Muscle layer of colon (tissue), 2 donors: Measurements from ENCODE around the gene P4HTM.

ENCODE experiments used
- H3K27ac ChIP-seq: one replicate; pipeline ENCODE4 v1.7.0; 2013; ENCODE audit warnings: low read depth, mild to moderate bottlenecking, low read length, moderate library complexity
- H3K27me3 ChIP-seq, 2 donors: one replicate each; pipeline ENCODE4 v1.7.0; 2013; ENCODE audit warnings: low read length in 2 of 2, mild to moderate bottlenecking in 2 of 2; ENCODE audit not compliant: insufficient read depth in 2 of 2, control insufficient read depth in 1 of 2
- H3K36me3 ChIP-seq: one replicate; pipeline ENCODE4 v1.7.0; 2013; ENCODE audit warnings: mild to moderate bottlenecking, low read length; ENCODE audit not compliant: insufficient read depth
- H3K4me1 ChIP-seq: one replicate; pipeline ENCODE4 v1.7.0; 2013; ENCODE audit warnings: mild to moderate bottlenecking, low read length; ENCODE audit not compliant: insufficient read depth
- H3K4me3 ChIP-seq, 2 donors: one replicate each; pipeline ENCODE4 v1.7.0; 2013; ENCODE audit warnings: low read length in 2 of 2, low read depth in 1 of 2, mild to moderate bottlenecking in 1 of 2, moderate library complexity in 1 of 2
- H3K9ac ChIP-seq: one replicate; pipeline ENCODE4 v1.7.0; 2013; ENCODE audit warnings: low read length
- H3K9me3 ChIP-seq: one replicate; pipeline ENCODE4 v1.7.0; 2013; ENCODE audit warnings: mild to moderate bottlenecking, low read length
- donor health status: abdominal sarcoma.
- donor health status: Adenocarcinoma of cecum.

Gene P4HTM

DNA sequence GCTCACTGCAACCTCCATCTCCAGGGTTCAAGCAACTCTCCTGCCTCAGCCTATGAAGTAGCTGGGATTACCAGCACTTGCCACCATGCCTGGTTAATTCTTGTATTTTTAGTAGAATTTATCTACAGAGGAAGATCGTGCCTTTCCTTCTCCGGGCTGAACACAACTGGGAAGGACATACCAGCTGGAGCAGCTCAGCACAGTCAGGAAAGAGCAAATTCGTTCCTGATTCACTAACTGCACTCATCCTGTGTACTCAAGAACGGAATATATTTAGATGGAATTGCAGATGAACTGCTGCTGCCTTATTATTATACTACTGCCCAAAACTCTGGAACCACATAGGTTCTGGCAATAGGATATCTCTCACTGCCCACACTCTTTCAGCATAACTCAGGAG is 27.1 kb upstream of the P4HTM start:
- Histone ChIP-seq H3K4me3 (no peak overlapping the region), H3K27ac (no peak overlapping the region), H3K9me3 (no peaks in the 10 kb centered on the region), H3K4me1 (no peaks in the 10 kb centered on the region), H3K9ac (no peak overlapping the region), H3K27me3 (no peaks in the 10 kb centered on the region), H3K36me3 (peaks cover 45% of the 10 kb centered on the region)

DNA sequence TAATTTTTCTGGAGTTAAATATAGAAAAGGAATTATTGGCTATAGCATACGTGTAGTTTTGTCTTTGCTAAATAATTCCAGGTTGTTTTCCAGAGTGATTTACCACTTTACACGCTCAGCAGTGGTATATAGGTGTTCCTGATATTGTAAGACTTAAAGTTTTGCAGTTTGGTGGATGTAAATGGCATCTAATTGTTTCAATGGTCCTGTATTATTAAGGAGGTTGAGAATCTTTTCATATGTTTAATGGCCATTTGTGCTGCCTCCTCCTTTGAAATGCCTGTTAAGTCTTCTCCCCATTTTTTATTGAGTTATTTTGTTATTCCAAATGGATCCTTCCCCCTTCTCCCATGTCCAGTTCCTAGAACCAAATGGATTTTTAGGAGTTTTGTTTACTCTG is 26.4 kb upstream of the P4HTM start:
- no peaks in the 10 kb centered on the region for H3K9me3 ChIP-seq
- H3K4me3 ChIP-seq: no peak overlapping the region
- no peak overlapping the region for H3K9ac ChIP-seq
- no peak overlapping the region for H3K27ac ChIP-seq
- peaks cover 45% of the 10 kb centered on the region for H3K36me3 ChIP-seq
- H3K27me3 ChIP-seq: no peaks in the 10 kb centered on the region
- H3K4me1 ChIP-seq: no peaks in the 10 kb centered on the region

- H3K9ac ChIP-seq: no peak overlapping the region
- peaks cover 70% of the 10 kb centered on the region for H3K36me3 ChIP-seq
- no peak overlapping the region for H3K4me3 ChIP-seq
- H3K27me3 ChIP-seq: no peaks in the 10 kb centered on the region
- H3K4me1 ChIP-seq: no peaks in the 10 kb centered on the region
- H3K9me3 ChIP-seq: no peaks in the 10 kb centered on the region
- H3K27ac ChIP-seq: no peak overlapping the region
These were observed 23.7 kb upstream of the P4HTM start for GRCh38 chr3:48966367-48966766.

- H3K4me1 ChIP-seq: no peaks in the 10 kb centered on the region
- peaks cover 70% of the 10 kb centered on the region for H3K36me3 ChIP-seq
- no peak overlapping the region for H3K27ac ChIP-seq
- H3K9me3 ChIP-seq: no peaks in the 10 kb centered on the region
- no peak overlapping the region for H3K4me3 ChIP-seq
- H3K9ac ChIP-seq: no peak overlapping the region
- H3K27me3 ChIP-seq: no peaks in the 10 kb centered on the region
These were observed 23.1 kb upstream of the P4HTM start for GRCh38 chr3:48966876-48967361.

DNA sequence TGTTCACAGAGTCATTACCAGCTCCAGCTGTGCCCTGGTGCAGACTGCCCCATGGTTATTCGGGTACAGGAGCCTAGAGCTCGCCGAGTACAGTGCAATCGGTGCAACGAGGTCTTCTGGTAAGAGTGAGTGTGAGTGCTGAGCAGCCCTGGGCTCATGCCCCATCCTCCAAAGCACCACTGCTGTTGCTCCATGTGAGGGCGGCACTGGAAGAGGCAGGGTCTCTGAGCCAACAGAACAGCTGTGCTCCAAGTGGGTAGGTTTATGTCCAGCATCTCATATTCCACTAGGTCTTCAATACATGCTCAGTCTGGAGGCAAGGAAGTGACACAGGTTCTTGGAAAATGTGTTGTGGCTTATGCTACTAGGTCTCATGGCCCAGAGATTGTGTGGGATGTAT is 19.5 kb upstream of the P4HTM start:
- no peaks in the 10 kb centered on the region for H3K27me3 ChIP-seq
- H3K36me3 ChIP-seq: peaks cover 88% of the 10 kb centered on the region
- no peaks in the 10 kb centered on the region for H3K4me1 ChIP-seq
- H3K9ac ChIP-seq: no peak overlapping the region
- H3K27ac ChIP-seq: no peak overlapping the region
- H3K9me3 ChIP-seq: no peaks in the 10 kb centered on the region
- H3K4me3 ChIP-seq: no peak overlapping the region

DNA sequence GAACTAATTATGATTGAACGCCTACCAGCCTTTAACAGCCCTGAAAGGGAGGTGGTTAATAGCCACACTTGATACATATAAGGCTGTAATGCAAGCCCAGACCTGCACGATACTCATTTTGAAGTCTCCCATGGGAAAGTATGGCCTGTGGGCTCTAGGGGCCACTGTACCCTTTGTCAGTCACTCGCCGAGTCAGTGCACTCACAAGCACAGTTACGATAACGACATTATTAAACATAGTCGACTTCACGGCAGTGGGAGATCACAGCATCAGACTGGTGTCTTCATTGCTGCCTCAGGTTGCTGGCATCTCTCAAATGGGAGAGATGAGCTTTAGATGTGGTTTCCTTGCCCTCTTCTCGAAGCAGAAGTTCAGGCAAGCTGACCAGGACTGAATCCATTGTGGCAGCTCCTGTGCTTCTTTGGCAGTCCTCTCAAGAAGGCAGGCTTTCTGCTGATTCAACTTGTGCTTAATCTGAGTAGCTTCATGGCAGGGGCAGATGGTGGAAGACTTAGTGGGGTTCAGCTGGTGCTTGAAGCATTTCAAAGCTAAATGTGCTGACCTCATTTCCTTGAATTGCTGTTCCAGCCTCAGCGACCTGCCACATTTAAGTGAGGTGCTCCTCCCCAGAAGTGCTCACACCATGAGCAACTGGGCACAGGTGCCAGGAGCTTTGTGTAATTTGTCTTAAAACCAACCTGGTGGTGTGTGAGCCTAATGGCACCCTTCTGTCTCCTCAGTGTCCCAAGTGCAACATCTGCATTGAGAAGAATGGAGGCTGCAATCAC is 15.8 kb upstream of the P4HTM start:
- Histone ChIP-seq H3K27me3 (no peaks in the 10 kb centered on the region), H3K4me3 (no peak overlapping the region), H3K9me3 (no peaks in the 10 kb centered on the region), H3K9ac (no peak overlapping the region), H3K4me1 (no peaks in the 10 kb centered on the region), H3K27ac (no peak overlapping the region), H3K36me3 (peaks cover 88% of the 10 kb centered on the region)

DNA sequence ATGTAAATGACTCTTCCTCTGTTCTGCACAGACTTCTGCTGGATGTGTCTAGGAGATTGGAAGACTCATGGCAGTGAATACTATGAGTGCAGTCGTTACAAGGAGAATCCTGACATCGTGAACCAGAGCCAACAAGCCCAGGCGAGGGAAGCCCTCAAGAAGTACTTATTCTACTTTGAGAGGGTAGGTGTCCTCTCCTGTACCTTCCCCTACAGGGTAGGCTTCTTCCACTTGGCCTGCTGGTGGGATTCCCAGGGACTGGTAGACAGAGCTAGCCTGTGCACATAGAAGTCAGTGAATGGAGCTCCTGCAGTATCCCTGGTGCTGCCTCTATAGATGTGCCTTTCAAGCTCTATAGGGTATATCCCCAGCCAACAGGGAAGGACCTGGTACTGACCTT is 10.6 kb upstream of the P4HTM start:
- Histone ChIP-seq H3K9me3 (no peaks in the 10 kb centered on the region), H3K27ac (no peak overlapping the region), H3K4me1 (no peaks in the 10 kb centered on the region), H3K4me3 (no peak overlapping the region), H3K36me3 (peaks cover 86% of the 10 kb centered on the region), H3K9ac (no peak overlapping the region), H3K27me3 (no peaks in the 10 kb centered on the region)

- Histone ChIP-seq H3K4me3 (no peak overlapping the region), H3K4me1 (no peaks in the 10 kb centered on the region), H3K27ac (no peak overlapping the region), H3K9ac (no peak overlapping the region), H3K36me3 (peaks cover 86% of the 10 kb centered on the region), H3K27me3 (no peaks in the 10 kb centered on the region), H3K9me3 (no peaks in the 10 kb centered on the region)
These were observed 9.7 kb upstream of the P4HTM start for GRCh38 chr3:48980295-48980694.

DNA sequence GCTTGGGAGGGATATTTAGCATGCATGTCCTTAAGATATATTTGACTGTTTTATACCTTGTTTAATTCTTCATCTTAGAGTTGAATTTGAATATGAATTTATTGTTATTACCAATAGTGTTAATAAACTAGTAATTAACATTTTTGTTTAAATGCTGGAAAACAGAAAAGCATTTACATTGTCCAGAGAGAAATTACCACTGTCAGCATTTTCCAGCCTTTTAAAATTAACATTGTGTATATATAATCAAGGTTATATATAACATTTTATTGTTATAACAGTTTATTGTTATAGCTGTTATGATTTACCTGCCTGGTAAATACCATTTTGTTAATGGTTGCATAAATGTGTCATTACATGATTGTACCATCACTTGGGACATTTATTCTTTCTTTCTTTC is 8.0 kb upstream of the P4HTM start:
- no peak overlapping the region for H3K4me3 ChIP-seq
- H3K9me3 ChIP-seq: no peaks in the 10 kb centered on the region
- H3K27me3 ChIP-seq: no peaks in the 10 kb centered on the region
- no peak overlapping the region for H3K9ac ChIP-seq
- H3K27ac ChIP-seq: no peak overlapping the region
- peaks cover 82% of the 10 kb centered on the region for H3K36me3 ChIP-seq
- H3K4me1 ChIP-seq: no peaks in the 10 kb centered on the region

DNA sequence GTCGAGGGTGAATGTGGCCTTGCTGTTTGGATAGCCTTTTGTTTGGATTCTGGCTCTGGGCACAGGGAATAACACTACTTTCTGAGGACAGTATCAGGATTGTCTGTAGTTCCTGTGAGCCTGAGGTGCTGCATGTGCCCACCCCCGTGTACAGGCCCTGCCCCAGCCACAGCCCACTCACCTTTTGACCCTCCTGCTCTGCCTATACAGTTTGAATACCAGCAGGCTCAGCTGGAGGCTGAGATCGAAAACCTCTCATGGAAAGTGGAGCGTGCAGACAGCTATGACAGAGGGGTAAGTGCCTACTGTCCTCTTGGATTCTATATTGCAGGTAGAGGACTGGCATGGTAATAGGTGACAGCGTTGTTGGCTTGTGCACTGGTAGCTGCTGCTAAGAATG is 7.4 kb upstream of the P4HTM start:
- Histone ChIP-seq H3K4me1 (no peaks in the 10 kb centered on the region), H3K4me3 (no peak overlapping the region), H3K9me3 (no peaks in the 10 kb centered on the region), H3K27ac (no peak overlapping the region), H3K27me3 (no peaks in the 10 kb centered on the region), H3K9ac (no peak overlapping the region), H3K36me3 (peaks cover 75% of the 10 kb centered on the region)

DNA sequence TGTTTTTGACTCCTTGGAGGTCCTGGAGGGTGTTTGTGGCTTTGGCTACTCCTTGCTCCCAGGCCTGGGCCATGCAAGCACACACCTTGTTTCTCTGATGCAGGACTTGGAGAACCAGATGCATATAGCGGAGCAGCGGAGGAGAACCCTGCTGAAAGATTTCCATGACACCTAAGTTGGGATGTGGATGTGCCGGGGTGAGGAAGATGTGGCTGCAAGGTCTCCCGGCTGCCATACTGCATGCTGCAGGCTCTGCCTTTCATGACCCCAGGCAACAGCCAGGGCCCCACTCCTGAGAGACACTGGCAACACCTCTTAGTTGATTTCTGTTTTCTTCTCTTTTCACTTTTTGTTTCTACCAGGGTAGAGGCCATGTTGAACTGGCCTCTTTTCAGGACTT is 6.9 kb upstream of the P4HTM start:
- Histone ChIP-seq H3K36me3 (peaks cover 71% of the 10 kb centered on the region), H3K9ac (no peak overlapping the region), H3K27me3 (no peaks in the 10 kb centered on the region), H3K4me1 (no peaks in the 10 kb centered on the region), H3K9me3 (no peaks in the 10 kb centered on the region), H3K4me3 (no peak overlapping the region), H3K27ac (no peak overlapping the region)

GRCh38 chr3:48984663-48985062 is 5.4 kb upstream of the P4HTM start:
- Histone ChIP-seq H3K27me3 (no peaks in the 10 kb centered on the region), H3K4me1 (peaks cover 6% of the 10 kb centered on the region), H3K4me3 (no peak overlapping the region), H3K36me3 (peaks cover 63% of the 10 kb centered on the region), H3K9ac (no peak overlapping the region), H3K9me3 (no peaks in the 10 kb centered on the region), H3K27ac (no peak overlapping the region)
